HG03442 (cell line): ENCODE measurements around the gene PXDC1.
"Not testable (repeated sequence)": the region's sequence is repeated elsewhere in the genome, so short reads cannot be mapped to it uniquely, and the experiment has no call there.

Source experiments
- ATAC-seq: cut with Tn5 transposase; IDR thresholded peaks from one replicate; pipeline ENCODE4 v1.9.1; 2021; ENCODE audit warnings: mild to moderate bottlenecking, moderate library complexity; ENCODE audit not compliant: unreplicated experiment

PXDC1 gene

GRCh38 chr6:3764516-3765335, 13.2 kb upstream of the PXDC1 start:
- no peak for ATAC-seq

GRCh38 chr6:3762852-3763251, 11.3 kb upstream of the PXDC1 start:
- ATAC-seq = no peak

GRCh38 chr6:3762359-3762758, 10.8 kb upstream of the PXDC1 start:
- no peak for ATAC-seq

- ATAC-seq = no peak
These were observed 10.4 kb upstream of the PXDC1 start for GRCh38 chr6:3761989-3762270.

- no peak for ATAC-seq
These were observed 8.2 kb upstream of the PXDC1 start for GRCh38 chr6:3759646-3760232.

- ATAC-seq = no peak
These were observed 7.3 kb upstream of the PXDC1 start for GRCh38 chr6:3758842-3759144.

GRCh38 chr6:3757998-3758841, 6.7 kb upstream of the PXDC1 start:
- ATAC-seq = not testable (repeated sequence)

GRCh38 chr6:3757241-3757641, 5.7 kb upstream of the PXDC1 start:
- ATAC-seq = no peak

GRCh38 chr6:3756546-3756945, 5.0 kb upstream of the PXDC1 start:
- no peak for ATAC-seq

- ATAC-seq = no peak
These were observed 4.4 kb upstream of the PXDC1 start for GRCh38 chr6:3755637-3756545.

GRCh38 chr6:3754776-3755175, 3.3 kb upstream of the PXDC1 start:
- ATAC-seq = no peak

- ATAC-seq = not testable (repeated sequence)
These were observed 2.7 kb upstream of the PXDC1 start for GRCh38 chr6:3754032-3754725.

- no peak for ATAC-seq
These were observed 1.8 kb upstream of the PXDC1 start for GRCh38 chr6:3753228-3753835.

GRCh38 chr6:3752531-3753227, 1.2 kb upstream of the PXDC1 start:
- ATAC-seq = no peak

GRCh38 chr6:3751730-3752530, 417 bp upstream of the PXDC1 start:
- peak; percentile 49 for ATAC-seq

GRCh38 chr6:3750317-3751076, 1.0 kb downstream of the PXDC1 start:
- no peak for ATAC-seq

GRCh38 chr6:3749977-3750316, 1.6 kb downstream of the PXDC1 start:
- no peak for ATAC-seq
